SK-N-SH treated with all-trans-retinoic acid at 6 μM for 48 hours (cell line): ENCODE measurements around the gene PLCL2.

Experiments
- ESRRG ChIP-seq: fragments of 250-450 bp; sonication (Bioruptor Pico); IDR thresholded peaks from 2 replicates; pipeline ENCODE4 v1.6.1; 2021; ENCODE audit warnings: mild to moderate bottlenecking
- TF ChIP-seq, protein P1 (sequence below): fragments of 250-450 bp; sonication (Bioruptor Pico); IDR thresholded peaks from 2 replicates; pipeline ENCODE4 v1.8.0; 2020; ENCODE audit warnings: mild to moderate bottlenecking, moderate library complexity, borderline replicate concordance

DNA sequence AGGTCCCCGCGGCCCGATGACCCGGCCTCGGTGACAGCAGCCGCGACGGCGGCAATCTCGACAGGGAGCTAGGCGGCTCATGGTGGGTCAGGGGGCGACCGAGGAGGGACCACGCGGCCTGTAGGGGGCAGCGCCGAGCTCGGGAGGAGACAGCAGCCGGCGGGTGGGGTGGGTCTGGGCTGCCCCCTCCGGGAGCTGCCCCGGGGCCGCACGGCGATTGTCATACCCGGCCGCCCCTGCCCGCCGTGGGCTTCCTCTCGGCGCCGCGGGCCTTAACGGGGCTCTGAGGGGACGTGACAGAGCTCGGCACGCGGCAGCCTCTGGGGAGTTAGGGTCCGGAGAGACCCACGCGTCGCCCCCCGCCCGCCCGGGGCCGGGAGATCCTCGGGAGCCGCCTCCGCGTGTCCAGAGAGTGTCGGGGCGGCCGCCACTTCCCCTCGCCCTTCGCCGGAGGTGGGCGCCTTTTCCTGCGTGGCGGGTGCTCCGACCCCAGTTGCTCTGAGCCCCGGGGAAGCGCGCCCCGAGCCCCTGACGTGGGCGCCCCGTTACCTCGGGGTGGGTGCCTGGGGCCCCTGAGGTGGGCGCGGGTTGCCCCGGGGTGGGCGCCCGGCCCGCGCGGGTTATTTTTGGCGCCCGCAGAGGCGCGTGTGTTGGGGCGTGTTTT lies 539 bp upstream of the PLCL2 start:
- TF ChIP-seq, protein P1, sequence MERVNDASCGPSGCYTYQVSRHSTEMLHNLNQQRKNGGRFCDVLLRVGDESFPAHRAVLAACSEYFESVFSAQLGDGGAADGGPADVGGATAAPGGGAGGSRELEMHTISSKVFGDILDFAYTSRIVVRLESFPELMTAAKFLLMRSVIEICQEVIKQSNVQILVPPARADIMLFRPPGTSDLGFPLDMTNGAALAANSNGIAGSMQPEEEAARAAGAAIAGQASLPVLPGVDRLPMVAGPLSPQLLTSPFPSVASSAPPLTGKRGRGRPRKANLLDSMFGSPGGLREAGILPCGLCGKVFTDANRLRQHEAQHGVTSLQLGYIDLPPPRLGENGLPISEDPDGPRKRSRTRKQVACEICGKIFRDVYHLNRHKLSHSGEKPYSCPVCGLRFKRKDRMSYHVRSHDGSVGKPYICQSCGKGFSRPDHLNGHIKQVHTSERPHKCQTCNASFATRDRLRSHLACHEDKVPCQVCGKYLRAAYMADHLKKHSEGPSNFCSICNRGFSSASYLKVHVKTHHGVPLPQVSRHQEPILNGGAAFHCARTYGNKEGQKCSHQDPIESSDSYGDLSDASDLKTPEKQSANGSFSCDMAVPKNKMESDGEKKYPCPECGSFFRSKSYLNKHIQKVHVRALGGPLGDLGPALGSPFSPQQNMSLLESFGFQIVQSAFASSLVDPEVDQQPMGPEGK (CRISPR knock-in tag), result peak; percentile 39; the same call in 1 of the 2 replicates
- TF ChIP-seq ESRRG, result no peak
